HG03039 (cell line): ENCODE measurements around the gene ERVW-1.
"Not testable (repeated sequence)": the region's sequence is repeated elsewhere in the genome, so short reads cannot be mapped to it uniquely, and the experiment has no call there.

Source experiments
- ATAC-seq: cut with Tn5 transposase; IDR thresholded peaks from one replicate; pipeline ENCODE4 v1.9.1; 2021; ENCODE audit warnings: mild to moderate bottlenecking, moderate library complexity; ENCODE audit not compliant: unreplicated experiment

Gene ERVW-1, protein sequence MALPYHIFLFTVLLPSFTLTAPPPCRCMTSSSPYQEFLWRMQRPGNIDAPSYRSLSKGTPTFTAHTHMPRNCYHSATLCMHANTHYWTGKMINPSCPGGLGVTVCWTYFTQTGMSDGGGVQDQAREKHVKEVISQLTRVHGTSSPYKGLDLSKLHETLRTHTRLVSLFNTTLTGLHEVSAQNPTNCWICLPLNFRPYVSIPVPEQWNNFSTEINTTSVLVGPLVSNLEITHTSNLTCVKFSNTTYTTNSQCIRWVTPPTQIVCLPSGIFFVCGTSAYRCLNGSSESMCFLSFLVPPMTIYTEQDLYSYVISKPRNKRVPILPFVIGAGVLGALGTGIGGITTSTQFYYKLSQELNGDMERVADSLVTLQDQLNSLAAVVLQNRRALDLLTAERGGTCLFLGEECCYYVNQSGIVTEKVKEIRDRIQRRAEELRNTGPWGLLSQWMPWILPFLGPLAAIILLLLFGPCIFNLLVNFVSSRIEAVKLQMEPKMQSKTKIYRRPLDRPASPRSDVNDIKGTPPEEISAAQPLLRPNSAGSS

DNA sequence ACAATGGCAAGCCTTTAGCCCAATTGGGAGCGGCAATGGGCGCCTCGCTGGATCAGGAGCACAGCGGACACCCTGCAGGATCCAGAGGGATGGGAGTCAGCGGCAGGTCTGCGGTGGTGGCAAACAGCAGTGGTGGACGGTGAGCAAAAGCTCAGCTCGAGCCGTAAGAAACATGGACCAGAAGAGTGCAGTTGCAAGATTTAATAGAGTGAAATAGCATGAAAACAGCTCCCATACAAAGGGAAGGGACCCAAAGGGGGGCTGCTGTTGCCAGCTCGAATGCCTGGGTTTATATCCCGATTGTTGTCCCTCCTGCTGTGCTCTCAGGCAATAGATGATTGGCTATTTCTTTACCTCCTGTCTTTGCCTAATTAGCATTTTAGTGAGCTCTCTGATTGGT lies at the start of gene ERVW-1:
TSS of gene ERVW-1 (minus strand) at position 266 of the 400 bp plus-strand sequence. CDS start 7,565 bp downstream, outside the sequence.
- not testable (repeated sequence) for ATAC-seq

- no peak for ATAC-seq
These were observed 45.4 kb upstream of the ERVW-1 start for GRCh38 chr7:92523110-92523509.

GRCh38 chr7:92520024-92520423 lies 42.3 kb upstream of the ERVW-1 start:
- ATAC-seq = no peak

DNA sequence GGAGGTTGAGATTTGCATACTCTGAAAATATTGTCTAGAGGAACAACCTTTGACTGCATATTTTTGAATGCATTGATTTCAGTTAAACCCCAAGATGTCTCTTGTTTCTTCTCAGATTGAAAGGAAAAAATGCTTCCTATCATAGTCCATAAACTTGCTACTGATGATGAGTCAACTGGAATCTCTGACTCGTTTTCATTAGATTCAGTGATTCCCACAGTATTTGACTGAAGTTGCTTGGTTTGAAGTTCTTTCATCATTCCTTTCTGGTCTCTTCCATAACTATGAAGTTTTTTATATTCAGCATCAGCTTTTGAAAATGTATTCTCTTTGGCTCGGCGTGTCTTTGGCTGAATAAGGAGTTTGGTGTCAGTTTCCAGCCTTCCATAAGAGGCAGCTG lies 39.9 kb upstream of the ERVW-1 start:
- no peak for ATAC-seq

- ATAC-seq = no peak
These were observed 35.6 kb upstream of the ERVW-1 start for GRCh38 chr7:92513167-92513902.

GRCh38 chr7:92508946-92509345 lies 31.2 kb upstream of the ERVW-1 start:
- no peak for ATAC-seq

GRCh38 chr7:92506363-92506762 lies 28.6 kb upstream of the ERVW-1 start:
- ATAC-seq = no peak

DNA sequence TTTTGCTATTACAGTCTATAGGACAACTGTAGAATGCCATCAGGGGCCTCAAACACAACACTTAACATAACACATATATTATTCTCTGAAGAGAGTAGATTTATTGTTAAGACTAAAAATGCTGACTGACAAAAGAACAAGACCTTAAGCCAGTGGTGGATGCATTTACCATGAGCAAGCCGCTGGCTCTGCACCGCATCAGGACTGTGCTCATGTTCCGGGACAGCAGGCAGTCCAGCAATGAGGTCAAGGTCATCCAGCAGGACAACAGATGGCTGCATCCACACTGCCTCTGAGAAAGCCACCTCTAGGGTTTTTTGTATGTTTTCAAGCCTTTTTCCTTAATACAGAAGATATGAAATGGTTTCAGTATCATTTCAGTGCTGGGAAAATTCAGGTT lies 26.8 kb upstream of the ERVW-1 start:
- no peak for ATAC-seq

DNA sequence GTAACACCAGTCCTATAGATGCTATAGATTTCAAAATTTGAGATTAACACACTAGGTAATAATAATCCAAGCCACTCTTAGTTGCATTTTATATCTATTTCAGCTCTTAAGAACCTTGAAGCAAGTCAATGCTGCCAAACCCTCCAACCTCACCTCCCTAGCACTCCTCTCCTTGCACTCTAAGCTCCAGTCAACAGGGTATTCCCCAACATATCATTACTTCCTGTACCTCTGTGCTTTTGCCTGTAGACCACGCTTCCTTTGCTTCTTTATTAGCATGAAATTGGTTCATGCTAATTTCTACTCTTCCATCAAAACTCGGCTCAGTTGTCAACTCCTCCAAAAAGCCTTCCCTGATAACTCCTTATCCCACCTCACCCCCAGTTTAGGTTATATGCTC lies 26.0 kb upstream of the ERVW-1 start:
- ATAC-seq = no peak

DNA sequence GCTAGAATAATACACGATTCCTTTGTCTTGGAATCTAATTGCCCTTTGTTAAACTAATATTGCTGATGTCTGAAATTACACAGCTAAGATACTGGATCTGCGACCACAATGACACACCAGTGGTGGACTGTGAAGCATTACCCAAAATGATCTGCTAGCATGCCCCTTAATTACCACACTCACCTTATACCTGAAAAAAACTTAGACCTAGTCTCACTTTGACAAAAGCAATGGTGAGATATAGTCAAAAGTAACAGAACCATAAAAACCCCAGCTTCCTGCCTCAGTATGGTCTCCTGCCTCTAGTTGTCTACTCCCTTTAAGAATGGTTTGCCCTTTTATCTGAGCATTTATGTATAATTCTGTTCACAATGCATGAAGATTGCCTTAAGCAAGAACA lies 20.8 kb upstream of the ERVW-1 start:
- ATAC-seq = no peak

- no peak for ATAC-seq
These were observed 19.1 kb upstream of the ERVW-1 start for GRCh38 chr7:92496876-92497275.

DNA sequence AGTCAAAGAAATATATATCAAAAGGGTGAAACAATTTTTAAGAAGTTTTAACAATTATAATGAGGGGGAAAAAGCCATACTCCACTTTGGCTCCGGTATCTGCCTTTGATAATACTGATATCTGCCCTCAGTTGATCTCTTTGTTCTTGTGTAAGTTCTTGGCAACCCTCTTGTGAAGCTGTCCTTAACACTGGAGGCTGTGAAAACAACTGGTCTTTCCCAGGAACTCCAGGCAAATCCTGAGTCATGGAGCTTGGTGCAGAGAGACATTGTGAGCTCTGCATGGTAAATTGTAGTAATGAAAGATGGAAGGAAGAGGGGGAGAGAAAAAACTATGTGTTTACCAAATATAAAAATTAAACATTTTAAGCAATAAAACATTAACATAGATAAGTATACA lies 11.9 kb upstream of the ERVW-1 start:
- no peak for ATAC-seq

GRCh38 chr7:92487804-92488203 lies 10.1 kb upstream of the ERVW-1 start:
- ATAC-seq = no peak

DNA sequence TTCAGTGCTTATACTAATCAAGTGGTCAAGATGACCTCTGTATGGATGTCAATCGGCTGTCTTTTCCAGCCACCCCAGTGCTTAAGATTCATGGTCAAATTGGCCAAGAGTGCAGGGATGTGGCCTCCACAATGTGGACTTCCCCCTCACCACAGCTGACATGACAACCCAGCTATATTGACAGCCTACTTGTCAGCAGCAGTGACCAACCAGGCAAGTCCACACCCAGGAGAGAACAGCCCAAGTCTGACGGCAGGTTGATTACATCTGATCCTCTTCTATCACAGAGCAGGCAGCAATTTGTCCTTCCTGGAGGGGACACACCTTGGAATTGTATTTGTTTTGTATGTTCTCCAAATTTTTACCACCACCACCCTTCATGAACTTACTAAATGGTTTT lies 8.2 kb upstream of the ERVW-1 start:
- no peak for ATAC-seq

GRCh38 chr7:92485267-92485892 lies 7.6 kb upstream of the ERVW-1 start:
- no peak for ATAC-seq

GRCh38 chr7:92484226-92484625 lies 6.5 kb upstream of the ERVW-1 start:
- ATAC-seq = not testable (repeated sequence)

GRCh38 chr7:92483624-92484023 lies 5.9 kb upstream of the ERVW-1 start:
- ATAC-seq = not testable (repeated sequence)

DNA sequence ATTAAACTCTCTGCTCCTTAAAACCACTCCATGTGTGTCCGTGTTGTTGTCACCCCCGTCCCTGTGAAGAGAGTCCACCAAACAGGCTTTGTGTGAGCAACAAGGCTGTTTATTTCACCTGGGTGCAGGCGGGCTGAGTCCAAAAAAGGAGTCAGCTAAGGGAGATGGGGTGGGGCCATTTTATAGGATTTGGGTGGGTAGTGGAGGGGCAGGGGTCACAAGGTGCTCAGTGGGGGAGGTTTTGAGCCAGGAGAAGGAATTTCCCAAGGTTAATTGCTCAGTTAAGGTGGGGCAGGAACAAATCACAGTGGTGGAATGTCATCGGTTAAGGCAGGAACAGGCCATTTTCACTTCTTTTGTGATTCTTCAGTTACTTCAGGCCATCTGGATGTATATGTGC lies 1.4 kb upstream of the ERVW-1 start:
- not testable (repeated sequence) for ATAC-seq

GRCh38 chr7:92478711-92479110 lies 965 bp upstream of the ERVW-1 start:
- ATAC-seq = no peak

DNA sequence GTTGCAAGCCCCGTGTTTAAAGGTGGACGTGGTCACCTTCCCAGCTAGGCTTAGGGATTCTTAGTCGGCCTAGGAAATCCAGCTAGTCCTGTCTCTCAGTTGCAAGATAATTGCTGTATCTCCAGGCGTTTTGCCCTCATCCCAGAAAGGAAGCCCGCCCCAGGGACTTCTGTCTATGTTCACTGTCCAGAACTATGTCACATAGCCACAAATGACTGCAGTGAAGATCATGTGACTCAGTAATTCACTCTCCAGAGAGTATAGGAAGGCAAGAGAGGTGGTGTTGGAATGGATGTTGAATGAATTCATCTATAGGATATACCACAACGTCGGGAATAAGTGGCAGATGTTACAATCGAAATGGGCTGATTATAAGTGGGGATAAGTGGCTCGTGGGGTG lies 349 bp upstream of the ERVW-1 start:
- no peak for ATAC-seq

DNA sequence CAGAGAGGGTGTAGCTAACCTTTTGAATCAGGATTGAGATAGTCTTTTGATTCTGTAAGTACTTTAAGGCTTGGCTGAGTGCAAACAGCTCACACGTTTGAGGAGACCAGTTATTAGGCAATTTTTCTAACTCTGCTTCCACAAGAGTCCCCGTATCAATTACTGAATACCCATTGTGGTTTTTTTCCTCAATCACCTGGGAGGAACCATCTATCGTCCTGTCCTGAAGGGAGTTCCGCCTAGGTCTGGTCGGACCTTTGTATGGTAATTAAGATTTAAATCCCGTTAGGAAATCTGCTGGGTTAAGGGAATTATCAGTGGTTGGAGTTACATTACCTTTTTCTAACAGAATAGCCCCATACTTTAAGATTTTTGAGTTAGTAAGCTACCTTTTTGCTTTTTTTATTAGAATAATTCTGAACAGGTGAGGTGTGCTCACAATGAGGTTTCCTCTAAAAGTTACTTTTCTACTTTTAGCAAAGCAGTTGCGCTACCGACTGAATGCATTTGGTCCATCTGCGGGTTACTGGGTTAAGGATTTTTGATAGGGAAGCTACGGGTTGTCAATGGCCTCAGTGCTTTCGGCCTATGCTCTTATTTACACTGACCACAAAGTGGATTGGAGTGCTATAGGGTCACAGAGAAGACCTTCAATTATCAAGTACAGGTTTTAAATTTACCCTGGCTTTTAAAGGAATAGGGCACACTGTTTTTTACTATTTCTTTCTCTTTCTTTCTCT lies 1.7 kb downstream of the ERVW-1 start:
- not testable (repeated sequence) for ATAC-seq
